ENCODE measurements around the gene SUCLG2. TPM values are rescaled to one million over a fixed set of nuclear protein-coding genes. Genes with fewer than 3 reads are reported as not detected.

SUCLG2 gene
- total and polyA plus RNA-seq, 4 donors = 34.3 to 68.4 (median 44.3) TPM

GRCh38 chr3:67460841-67461510 is 193.4 kb downstream of the SUCLG2 start:
- DNase-seq = peak in 1 of 3 donors; percentile 16
- H3K9me3 ChIP-seq (ENCODE audit: control insufficient read depth in 4 of 4, insufficient read depth in 3 of 4, low read length in 3 of 4) = no peaks in the 10 kb centered on the region
- H3K9ac ChIP-seq (ENCODE audit: insufficient read depth in 1 of 2, low read length in 2 of 2) = no peak overlapping the region
- no peak for ATAC-seq (ENCODE audit: insufficient read depth, low FRiP score)
- H3K4me3 ChIP-seq = no peak overlapping the region
- H3K36me3 ChIP-seq (ENCODE audit: control insufficient read depth in 4 of 4, insufficient read depth in 4 of 4, low read length in 4 of 4) = peaks cover 0 to 2% (median 0%) of the 10 kb centered on the region in 4 donors
- peaks cover 0 to 12% (median 5%) of the 10 kb centered on the region in 5 donors for H3K4me1 ChIP-seq (ENCODE audit: control insufficient read depth in 5 of 5, insufficient read depth in 5 of 5, low read length in 5 of 5)
- 92 to 96% methylated on average over 8 of the region's 8 CpGs for WGBS, 2 donors
- H3K27ac ChIP-seq (ENCODE audit: low read depth in 1 of 2, low read length in 1 of 2) = no peak overlapping the region
- no peaks in the 10 kb centered on the region for H3K27me3 ChIP-seq (ENCODE audit: control insufficient read depth in 3 of 3, insufficient read depth in 3 of 3, low read length in 2 of 3)
- TF ChIP-seq CTCF (IDR thresholded peaks at IDR 0.05; ENCODE audit: control extremely low read depth, extremely low read depth) = no peak

- H3K27me3 ChIP-seq (ENCODE audit: control insufficient read depth in 3 of 3, insufficient read depth in 3 of 3, low read length in 2 of 3) = no peaks in the 10 kb centered on the region
- no peaks in the 10 kb centered on the region for H3K9me3 ChIP-seq (ENCODE audit: control insufficient read depth in 4 of 4, insufficient read depth in 3 of 4, low read length in 3 of 4)
- peaks cover 0 to 2% (median 0%) of the 10 kb centered on the region in 4 donors for H3K36me3 ChIP-seq (ENCODE audit: control insufficient read depth in 4 of 4, insufficient read depth in 4 of 4, low read length in 4 of 4)
- ATAC-seq (ENCODE audit: insufficient read depth, low FRiP score) (no peak), DNase-seq (peak in 2 of 3 donors; percentile 19 to 35)
- no peak for TF ChIP-seq CTCF (IDR thresholded peaks at IDR 0.05; ENCODE audit: control extremely low read depth, extremely low read depth)
- peaks cover 0 to 12% (median 5%) of the 10 kb centered on the region in 5 donors for H3K4me1 ChIP-seq (ENCODE audit: control insufficient read depth in 5 of 5, insufficient read depth in 5 of 5, low read length in 5 of 5)
- no peak overlapping the region for H3K4me3 ChIP-seq
- H3K9ac ChIP-seq (ENCODE audit: insufficient read depth in 1 of 2, low read length in 2 of 2) = no peak overlapping the region
- H3K27ac ChIP-seq (ENCODE audit: low read depth in 1 of 2, low read length in 1 of 2) = no peak overlapping the region
- WGBS, 2 donors = 85 to 90% methylated on average over 2 of the region's 2 CpGs
Observed at GRCh38 chr3:67459796-67460195, 194.6 kb downstream of the SUCLG2 start.

- ATAC-seq (ENCODE audit: insufficient read depth, low FRiP score) (no peak), DNase-seq (no peak)
- H3K36me3 ChIP-seq (ENCODE audit: control insufficient read depth in 4 of 4, insufficient read depth in 4 of 4, low read length in 4 of 4) = peaks cover 0 to 2% (median 0%) of the 10 kb centered on the region in 4 donors
- no peak overlapping the region for H3K4me3 ChIP-seq
- WGBS, 2 donors = 98 to 99% methylated on average over 4 of the region's 4 CpGs
- TF ChIP-seq CTCF (IDR thresholded peaks at IDR 0.05; ENCODE audit: control extremely low read depth, extremely low read depth) = no peak
- no peaks in the 10 kb centered on the region for H3K9me3 ChIP-seq (ENCODE audit: control insufficient read depth in 4 of 4, insufficient read depth in 3 of 4, low read length in 3 of 4)
- H3K4me1 ChIP-seq (ENCODE audit: control insufficient read depth in 5 of 5, insufficient read depth in 5 of 5, low read length in 5 of 5) = peaks cover 0 to 12% (median 5%) of the 10 kb centered on the region in 5 donors
- H3K27ac ChIP-seq (ENCODE audit: low read depth in 1 of 2, low read length in 1 of 2) = no peak overlapping the region
- H3K27me3 ChIP-seq (ENCODE audit: control insufficient read depth in 3 of 3, insufficient read depth in 3 of 3, low read length in 2 of 3) = no peaks in the 10 kb centered on the region
- H3K9ac ChIP-seq (ENCODE audit: insufficient read depth in 1 of 2, low read length in 2 of 2) = no peak overlapping the region
Observed at GRCh38 chr3:67458896-67459530, 195.4 kb downstream of the SUCLG2 start.
